HepG2 (cell line): ENCODE measurements around the gene UVSSA. TPM values are rescaled to one million over a fixed set of nuclear protein-coding genes. Genes with fewer than 3 reads are reported as not detected.

Source experiments
- AGO2 ChIP-seq: fragments of 200-400 bp; formaldehyde crosslinking; optimal IDR thresholded peaks from 2 replicates; pipeline ENCODE3; 2017; ENCODE audit warnings: mild to moderate bottlenecking, low read depth, low read length, moderate library complexity
- CCDC6 ChIP-seq: sonication (generic); formaldehyde crosslinking; IDR thresholded peaks from 2 replicates; pipeline ENCODE4 v1.8.1; 2022; ENCODE audit warnings: mild to moderate bottlenecking, missing genetic modification reagents, moderate library complexity
- ELF3 ChIP-seq: IDR thresholded peaks from 2 replicates; pipeline ENCODE4 v1.6.1; 2016; ENCODE audit warnings: missing genetic modification reagents, missing compliant biosample characterization
- FLYWCH1 ChIP-seq: sonication (generic); formaldehyde crosslinking; IDR thresholded peaks from 2 replicates; pipeline ENCODE4 v1.8.1; 2023; ENCODE audit warnings: mild to moderate bottlenecking, missing genetic modification reagents
- FOXC1 ChIP-seq: sonication (generic); formaldehyde crosslinking; IDR thresholded peaks from 2 replicates; pipeline ENCODE4 v1.8.0; 2022; ENCODE audit warnings: mild to moderate bottlenecking, missing genetic modification reagents, borderline replicate concordance
- FOXO1 ChIP-seq: sonication (generic); formaldehyde crosslinking; IDR thresholded peaks from 2 replicates; pipeline ENCODE4 v1.4.0; 2020; ENCODE audit warnings: missing genetic modification reagents
- GPN1 ChIP-seq: sonication (generic); formaldehyde crosslinking; IDR thresholded peaks from 2 replicates; pipeline ENCODE4 v1.5.1; 2020; ENCODE audit warnings: missing genetic modification reagents, borderline replicate concordance
- IRF2 ChIP-seq: IDR thresholded peaks from 2 replicates; pipeline ENCODE4 v1.6.1; 2018; ENCODE audit warnings: missing genetic modification reagents, missing compliant biosample characterization
- MAFF ChIP-seq: IDR thresholded peaks from 2 replicates; pipeline ENCODE4 v1.6.1; 2011; ENCODE audit warnings: low read depth, low read length, improper control_type of control experiment
- MBNL3 ChIP-seq: fragments of 250-450 bp; sonication (Bioruptor Pico); conservative IDR thresholded peaks from 2 replicates; pipeline ENCODE4 v1.8.0; 2022; ENCODE audit warnings: mild to moderate bottlenecking, inconsistent platforms
- PPARG ChIP-seq: conservative IDR thresholded peaks from 2 replicates; pipeline ENCODE4 v1.6.1; 2016; ENCODE audit warnings: missing biosample characterization, missing genetic modification reagents
- SIX4 ChIP-seq: sonication (generic); formaldehyde crosslinking; IDR thresholded peaks from 2 replicates; pipeline ENCODE4 v1.4.0; 2020; ENCODE audit warnings: missing genetic modification reagents
- ZMYM2 ChIP-seq: sonication (generic); formaldehyde crosslinking; IDR thresholded peaks from 2 replicates; pipeline ENCODE4 v1.8.0; 2022; ENCODE audit warnings: mild to moderate bottlenecking, missing genetic modification reagents
- ZNF260 ChIP-seq: sonication (generic); formaldehyde crosslinking; IDR thresholded peaks from 2 replicates; pipeline ENCODE4 v1.4.0; 2020; ENCODE audit warnings: missing genetic modification reagents, low read depth, mild to moderate bottlenecking, borderline replicate concordance
- ZNF354B ChIP-seq: sonication (generic); formaldehyde crosslinking; IDR thresholded peaks from 2 replicates; pipeline ENCODE4 v1.8.0; 2022; ENCODE audit warnings: mild to moderate bottlenecking, missing genetic modification reagents
- ZNF468 ChIP-seq: sonication (generic); formaldehyde crosslinking; IDR thresholded peaks from 2 replicates; pipeline ENCODE4 v1.8.0; 2022; ENCODE audit warnings: mild to moderate bottlenecking, moderate library complexity, missing genetic modification reagents
- ZNF678 ChIP-seq: sonication (generic); formaldehyde crosslinking; IDR thresholded peaks from 2 replicates; pipeline ENCODE4 v1.4.0; 2020; ENCODE audit warnings: mild to moderate bottlenecking, missing genetic modification reagents
- polyA plus RNA-seq, 8 experiments: library from polyadenylated mRNA; depleted of rRNA in 3 of 8; stranded (reverse) in 7 of 8; unstranded in 1 of 8; fragments of >200 nt; fragmentation: Illumina TruSeq in 4 of 8; extraction: Trizol in 4 of 8; gene quantifications; 2 replicates each; pipeline versions ENCODE4 v1.2.1 to v1.2.3, GENCODE V29; 2011 to 2016; ENCODE audit warnings: low read depth in 4 of 8, missing spikeins in 1 of 8, mixed read lengths in 1 of 8; ENCODE audit not compliant: insufficient read depth in 1 of 8
- total RNA-seq, 5 experiments: library from RNA; depleted of rRNA; stranded (reverse); fragments of >200 nt; fragmentation: Illumina TruSeq; extraction: Trizol; gene quantifications; 2 replicates each; pipeline ENCODE4 v1.2.3, GENCODE V29; 2016; ENCODE audit warnings: low read depth in 1 of 5
- TF ChIP-seq, protein P1 (sequence below): sonication (generic); formaldehyde crosslinking; IDR thresholded peaks from 2 replicates; pipeline ENCODE4 v1.4.0; 2020; ENCODE audit warnings: missing genetic modification reagents
- TF ChIP-seq, protein P2 (sequence below): sonication (generic); formaldehyde crosslinking; conservative IDR thresholded peaks from 2 replicates; pipeline ENCODE4 v1.4.0; 2020; ENCODE audit warnings: missing genetic modification reagents
- TF ChIP-seq, protein P3 (sequence below): sonication (generic); formaldehyde crosslinking; IDR thresholded peaks from 2 replicates; pipeline ENCODE4 v1.9.0; 2021; ENCODE audit warnings: missing genetic modification reagents, mild to moderate bottlenecking, borderline replicate concordance
- TF ChIP-seq, protein P4 (sequence below): sonication (generic); formaldehyde crosslinking; IDR thresholded peaks from 2 replicates; pipeline ENCODE4 v1.4.0; 2020; ENCODE audit warnings: missing genetic modification reagents
- TF ChIP-seq, protein P5 (sequence below): sonication (generic); formaldehyde crosslinking; IDR thresholded peaks from 2 replicates; pipeline ENCODE4 v1.4.0; 2020; ENCODE audit warnings: missing genetic modification reagents, low read depth, mild to moderate bottlenecking, borderline replicate concordance
- TF ChIP-seq, protein P6 (sequence below): sonication (generic); formaldehyde crosslinking; IDR thresholded peaks from 2 replicates; pipeline ENCODE4 v1.5.0; 2020; ENCODE audit warnings: mild to moderate bottlenecking, missing genetic modification reagents

Gene UVSSA
- total and polyA plus RNA-seq, 2 of the 13 experiments (the other 11 are each of a cell fraction or from before 2014, with no cell fraction given), result 4.6 to 8.4 TPM

DNA sequence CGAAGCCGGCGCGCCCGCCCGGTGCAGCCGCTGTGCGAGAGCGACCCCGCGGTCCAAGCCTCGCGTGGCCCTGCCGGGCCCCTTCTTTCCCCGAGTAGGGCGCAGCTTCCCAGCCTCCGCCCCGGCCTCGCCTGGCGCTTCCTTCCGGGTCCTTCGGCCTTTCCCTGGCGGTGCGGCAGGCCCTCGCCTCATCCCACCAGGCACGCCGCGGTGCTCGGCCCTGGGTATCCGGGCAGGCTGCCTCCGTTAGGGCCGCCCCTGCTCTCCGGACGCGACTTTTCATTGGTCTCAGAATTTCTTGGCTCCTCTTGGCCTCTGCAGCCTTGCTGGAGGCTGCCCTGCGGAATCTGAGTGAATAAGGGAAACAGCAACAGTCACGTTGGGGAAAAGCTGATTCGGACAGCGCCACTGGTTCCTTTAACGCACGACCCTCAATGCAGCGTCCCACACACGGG lies 429 bp downstream of the UVSSA start (continued):
- TF ChIP-seq FOXC1 (CRISPR knock-in tag) (peak; percentile 47; the same call in 1 of the 2 replicates), ZNF468 (CRISPR knock-in tag) (no peak), MAFF (no peak), ZNF260 (CRISPR knock-in tag) (no peak), IRF2 (CRISPR knock-in tag) (no peak), FOXO1 (CRISPR knock-in tag) (no peak), PPARG (CRISPR knock-in tag) (no peak), ELF3 (0 out of 2 replicates have a peak, but pooled peaks have one; percentile 30), ZNF354B (no peak; the same call in 1 of the 2 replicates), ZNF678 (CRISPR knock-in tag) (no peak), SIX4 (CRISPR knock-in tag) (no peak), FLYWCH1 (CRISPR knock-in tag) (no peak), ZMYM2 (CRISPR knock-in tag) (no peak), CCDC6 (CRISPR knock-in tag) (peak; percentile 82; the same call in 1 of the 2 replicates), MBNL3 (CRISPR knock-in tag) (no peak), AGO2 (peak; percentile 90), GPN1 (CRISPR knock-in tag) (no peak)
- TF ChIP-seq, protein P1, sequence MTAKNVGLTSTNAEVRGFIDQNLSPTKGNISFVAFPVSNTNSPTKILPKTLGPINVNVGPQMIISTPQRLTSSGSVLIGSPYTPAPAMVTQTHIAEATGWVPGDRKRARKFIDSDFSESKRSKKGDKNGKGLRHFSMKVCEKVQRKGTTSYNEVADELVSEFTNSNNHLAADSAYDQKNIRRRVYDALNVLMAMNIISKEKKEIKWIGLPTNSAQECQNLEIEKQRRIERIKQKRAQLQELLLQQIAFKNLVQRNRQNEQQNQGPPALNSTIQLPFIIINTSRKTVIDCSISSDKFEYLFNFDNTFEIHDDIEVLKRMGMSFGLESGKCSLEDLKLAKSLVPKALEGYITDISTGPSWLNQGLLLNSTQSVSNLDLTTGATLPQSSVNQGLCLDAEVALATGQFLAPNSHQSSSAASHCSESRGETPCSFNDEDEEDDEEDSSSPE (CRISPR knock-in tag), result no peak
- TF ChIP-seq, protein P2, sequence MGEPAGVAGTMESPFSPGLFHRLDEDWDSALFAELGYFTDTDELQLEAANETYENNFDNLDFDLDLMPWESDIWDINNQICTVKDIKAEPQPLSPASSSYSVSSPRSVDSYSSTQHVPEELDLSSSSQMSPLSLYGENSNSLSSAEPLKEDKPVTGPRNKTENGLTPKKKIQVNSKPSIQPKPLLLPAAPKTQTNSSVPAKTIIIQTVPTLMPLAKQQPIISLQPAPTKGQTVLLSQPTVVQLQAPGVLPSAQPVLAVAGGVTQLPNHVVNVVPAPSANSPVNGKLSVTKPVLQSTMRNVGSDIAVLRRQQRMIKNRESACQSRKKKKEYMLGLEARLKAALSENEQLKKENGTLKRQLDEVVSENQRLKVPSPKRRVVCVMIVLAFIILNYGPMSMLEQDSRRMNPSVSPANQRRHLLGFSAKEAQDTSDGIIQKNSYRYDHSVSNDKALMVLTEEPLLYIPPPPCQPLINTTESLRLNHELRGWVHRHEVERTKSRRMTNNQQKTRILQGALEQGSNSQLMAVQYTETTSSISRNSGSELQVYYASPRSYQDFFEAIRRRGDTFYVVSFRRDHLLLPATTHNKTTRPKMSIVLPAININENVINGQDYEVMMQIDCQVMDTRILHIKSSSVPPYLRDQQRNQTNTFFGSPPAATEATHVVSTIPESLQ (CRISPR knock-in tag), result no peak
- TF ChIP-seq, protein P3, sequence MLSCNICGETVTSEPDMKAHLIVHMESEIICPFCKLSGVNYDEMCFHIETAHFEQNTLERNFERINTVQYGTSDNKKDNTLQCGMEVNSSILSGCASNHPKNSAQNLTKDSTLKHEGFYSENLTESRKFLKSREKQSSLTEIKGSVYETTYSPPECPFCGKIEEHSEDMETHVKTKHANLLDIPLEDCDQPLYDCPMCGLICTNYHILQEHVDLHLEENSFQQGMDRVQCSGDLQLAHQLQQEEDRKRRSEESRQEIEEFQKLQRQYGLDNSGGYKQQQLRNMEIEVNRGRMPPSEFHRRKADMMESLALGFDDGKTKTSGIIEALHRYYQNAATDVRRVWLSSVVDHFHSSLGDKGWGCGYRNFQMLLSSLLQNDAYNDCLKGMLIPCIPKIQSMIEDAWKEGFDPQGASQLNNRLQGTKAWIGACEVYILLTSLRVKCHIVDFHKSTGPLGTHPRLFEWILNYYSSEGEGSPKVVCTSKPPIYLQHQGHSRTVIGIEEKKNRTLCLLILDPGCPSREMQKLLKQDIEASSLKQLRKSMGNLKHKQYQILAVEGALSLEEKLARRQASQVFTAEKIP (CRISPR knock-in tag), result no peak
- TF ChIP-seq, protein P4, sequence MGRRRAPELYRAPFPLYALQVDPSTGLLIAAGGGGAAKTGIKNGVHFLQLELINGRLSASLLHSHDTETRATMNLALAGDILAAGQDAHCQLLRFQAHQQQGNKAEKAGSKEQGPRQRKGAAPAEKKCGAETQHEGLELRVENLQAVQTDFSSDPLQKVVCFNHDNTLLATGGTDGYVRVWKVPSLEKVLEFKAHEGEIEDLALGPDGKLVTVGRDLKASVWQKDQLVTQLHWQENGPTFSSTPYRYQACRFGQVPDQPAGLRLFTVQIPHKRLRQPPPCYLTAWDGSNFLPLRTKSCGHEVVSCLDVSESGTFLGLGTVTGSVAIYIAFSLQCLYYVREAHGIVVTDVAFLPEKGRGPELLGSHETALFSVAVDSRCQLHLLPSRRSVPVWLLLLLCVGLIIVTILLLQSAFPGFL (CRISPR knock-in tag), result no peak
- TF ChIP-seq, protein P5, sequence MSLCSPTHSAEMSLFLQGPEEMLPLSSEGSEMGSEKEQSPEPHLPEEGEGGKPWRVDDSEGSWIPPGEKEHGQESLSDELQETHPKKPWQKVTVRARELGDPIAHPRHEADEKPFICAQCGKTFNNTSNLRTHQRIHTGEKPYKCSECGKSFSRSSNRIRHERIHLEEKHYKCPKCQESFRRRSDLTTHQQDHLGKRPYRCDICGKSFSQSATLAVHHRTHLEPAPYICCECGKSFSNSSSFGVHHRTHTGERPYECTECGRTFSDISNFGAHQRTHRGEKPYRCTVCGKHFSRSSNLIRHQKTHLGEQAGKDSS (CRISPR knock-in tag), result no peak
- TF ChIP-seq, protein P6, sequence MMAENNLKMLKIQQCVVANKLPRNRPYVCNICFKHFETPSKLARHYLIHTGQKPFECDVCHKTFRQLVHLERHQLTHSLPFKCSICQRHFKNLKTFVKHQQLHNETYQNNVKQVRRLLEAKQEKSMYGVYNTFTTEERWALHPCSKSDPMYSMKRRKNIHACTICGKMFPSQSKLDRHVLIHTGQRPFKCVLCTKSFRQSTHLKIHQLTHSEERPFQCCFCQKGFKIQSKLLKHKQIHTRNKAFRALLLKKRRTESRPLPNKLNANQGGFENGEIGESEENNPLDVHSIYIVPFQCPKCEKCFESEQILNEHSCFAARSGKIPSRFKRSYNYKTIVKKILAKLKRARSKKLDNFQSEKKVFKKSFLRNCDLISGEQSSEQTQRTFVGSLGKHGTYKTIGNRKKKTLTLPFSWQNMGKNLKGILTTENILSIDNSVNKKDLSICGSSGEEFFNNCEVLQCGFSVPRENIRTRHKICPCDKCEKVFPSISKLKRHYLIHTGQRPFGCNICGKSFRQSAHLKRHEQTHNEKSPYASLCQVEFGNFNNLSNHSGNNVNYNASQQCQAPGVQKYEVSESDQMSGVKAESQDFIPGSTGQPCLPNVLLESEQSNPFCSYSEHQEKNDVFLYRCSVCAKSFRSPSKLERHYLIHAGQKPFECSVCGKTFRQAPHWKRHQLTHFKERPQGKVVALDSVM (CRISPR knock-in tag), result peak; percentile 91
